K562 (cell line): ENCODE data around the gene FOS. TPM values are rescaled to one million over a fixed set of nuclear protein-coding genes. Genes with fewer than 3 reads are reported as not detected.

ENCODE experiments used
- ATAC-seq: fragments of 200-7000 bp; cut with Tn5 transposase; 3 replicates; pipeline ENCODE4 v1.9.1; 2020; ENCODE audit warnings: moderate library complexity
- BruUV-seq: library from RNA; stranded (reverse); fragments of 400-500 nt; replicated peaks from 2 replicates; lab custom pipeline; 2021; lab: Mats Ljungman, UMichigan
- CTCF ChIA-PET: fragments of 300-600 bp; formaldehyde crosslinking; extraction: SDS; loops from one replicate; lab custom pipeline; 2021; ENCODE audit warnings: low intra/inter-chr PET ratio; lab: Yijun Ruan, JAX
- POLR2A ChIA-PET: fragments of 300-600, 350-650 bp; sonication (Branson Sonifier 250); formaldehyde crosslinking; extraction: SDS; loops from one replicate; lab custom pipeline; 2021; ENCODE audit warnings: antibody characterized with exemption, inconsistent platforms; lab: Yijun Ruan, JAX
- DNase-seq, 4 experiments: peaks; one replicate each; pipeline versions ENCODE4 v3.0.0 to v3.0.0-alpha.2; 2011 to 2018; ENCODE audit warnings: low spot score in 3 of 4, mixed read lengths in 3 of 4; ENCODE audit errors: extremely low read depth in 1 of 4
- FAIRE-seq: peaks from 2 replicates; lab custom pipeline; 2011; peaks lifted over from hg19 to GRCh38; lab: Jason Lieb, UNC
- H2AFZ ChIP-seq: 2 replicates; pipeline ENCODE4 v1.6.0; 2011; ENCODE audit warnings: low read depth, low read length, control low read depth, inconsistent platforms
- H3K27ac ChIP-seq: fragments of 200-600 bp; 3 replicates; pipeline ENCODE4 v1.8.0; 2011; ENCODE audit warnings: low read depth, mild to moderate bottlenecking, control low read depth, inconsistent platforms, low read length, moderate library complexity, mixed read lengths; ENCODE audit errors: extremely low read depth
- H3K27me3 ChIP-seq, 2 experiments: fragments of 300-600 bp in 1 of 2; 2 replicates in 1 of 2; 3 replicates in 1 of 2; pipeline versions ENCODE4 v1.6.0 to v1.8.0; 2011; ENCODE audit warnings: inconsistent platforms in 2 of 2, low read length in 2 of 2, mild to moderate bottlenecking in 1 of 2, mixed read lengths in 1 of 2, moderate library complexity in 1 of 2; ENCODE audit not compliant: control insufficient read depth in 2 of 2, insufficient read depth in 2 of 2
- H3K36me3 ChIP-seq: fragments of 300-600 bp; 3 replicates; pipeline ENCODE4 v1.8.0; 2011; ENCODE audit warnings: mild to moderate bottlenecking, low read length, inconsistent platforms; ENCODE audit not compliant: control insufficient read depth, insufficient read depth
- H3K4me1 ChIP-seq, 2 experiments: fragments of 200-600 bp in 1 of 2; replicated peaks in 1 of 2; 2 replicates in 1 of 2; 3 replicates in 1 of 2; pipeline versions ENCODE4 v1.5.1 to v1.8.0; 2011; ENCODE audit warnings: inconsistent platforms in 2 of 2, low read length in 2 of 2, mild to moderate bottlenecking in 1 of 2, mixed read lengths in 1 of 2, moderate library complexity in 1 of 2; ENCODE audit not compliant: control insufficient read depth in 2 of 2, insufficient read depth in 2 of 2
- H3K4me2 ChIP-seq: 2 replicates; pipeline ENCODE4 v1.6.1; 2011; ENCODE audit warnings: low read length, control low read depth, inconsistent platforms, mixed read lengths; ENCODE audit not compliant: insufficient read depth
- H3K4me3 ChIP-seq: fragments of 200-600 bp; sonication (generic), shearing (Covaris generic); 2 replicates; pipeline ENCODE4 v1.5.1; 2016; ENCODE audit warnings: control low read depth, inconsistent platforms
- H3K79me2 ChIP-seq: fragments of 200-600 bp; 3 replicates; pipeline ENCODE4 v1.8.0; 2011; ENCODE audit warnings: low read length, inconsistent platforms; ENCODE audit not compliant: control insufficient read depth, insufficient read depth
- H3K9ac ChIP-seq, 2 experiments: 2 replicates each; pipeline versions ENCODE4 v1.6.0 to v1.6.1; 2011; ENCODE audit warnings: low read depth in 2 of 2, low read length in 2 of 2, control low read depth in 1 of 2, inconsistent platforms in 1 of 2, mild to moderate bottlenecking in 1 of 2, mixed read lengths in 1 of 2; ENCODE audit not compliant: insufficient read depth in 1 of 2
- H3K9me1 ChIP-seq: one replicate; pipeline ENCODE4 v1.6.0; 2011; ENCODE audit warnings: inconsistent platforms, mild to moderate bottlenecking, low read length, moderate library complexity; ENCODE audit not compliant: control insufficient read depth, insufficient read depth
- H3K9me3 ChIP-seq: replicated peaks from 2 replicates; pipeline ENCODE4 v1.5.1; 2011; ENCODE audit warnings: low read depth, low read length, inconsistent platforms; ENCODE audit not compliant: control insufficient read depth, insufficient read depth
- H4K20me1 ChIP-seq: replicated peaks from 2 replicates; pipeline ENCODE4 v1.6.1; 2011; ENCODE audit warnings: low read length, inconsistent platforms, mixed read lengths; ENCODE audit not compliant: control insufficient read depth, insufficient read depth
- BRF1 ChIP-seq: IDR thresholded peaks from 3 replicates; pipeline ENCODE4 v1.6.1; 2011; ENCODE audit warnings: borderline replicate concordance, mild to moderate bottlenecking; ENCODE audit not compliant: insufficient read length; ENCODE audit errors: extremely low read depth
- EP300 ChIP-seq: IDR thresholded peaks from 2 replicates; pipeline ENCODE4 v1.6.1; 2012; ENCODE audit warnings: low read length, improper control_type of control experiment
- ESRRB ChIP-seq: fragments of 250-450 bp; sonication (Bioruptor Pico); IDR thresholded peaks from 2 replicates; pipeline ENCODE4 v1.5.0; 2020; ENCODE audit warnings: mild to moderate bottlenecking, moderate library complexity, borderline replicate concordance
- HINFP ChIP-seq: fragments of 450-650 bp; conservative IDR thresholded peaks from 2 replicates; pipeline ENCODE4 v1.6.1; 2016; ENCODE audit warnings: missing genetic modification characterization, low read depth, mild to moderate bottlenecking, control low read depth, missing compliant biosample characterization
- MYNN ChIP-seq, 2 experiments: sonication (generic); formaldehyde crosslinking in 1 of 2; IDR thresholded peaks; 2 replicates each; pipeline versions ENCODE4 v1.5.0 to v1.6.1; 2016 to 2020; ENCODE audit warnings: antibody characterized with exemption in 1 of 2, missing genetic modification reagents in 1 of 2
- TEAD1 ChIP-seq, 2 experiments: fragments of 450-650 bp in 1 of 2; sonication (generic) in 1 of 2; formaldehyde crosslinking; IDR thresholded peaks; 2 replicates each; pipeline versions ENCODE4 v1.4.0 to v1.8.0; 2020 to 2022; ENCODE audit warnings: mild to moderate bottlenecking in 2 of 2, missing genetic modification reagents in 1 of 2
- ZNF175 ChIP-seq: fragments of 200-800 bp; sonication (Bioruptor generic); IDR thresholded peaks from 2 replicates; pipeline ENCODE4 v1.6.1; 2016; ENCODE audit warnings: low read depth, mild to moderate bottlenecking, missing genetic modification characterization, missing compliant biosample characterization
- ZNF239 ChIP-seq: fragments of 250-450 bp; sonication (Bioruptor Pico); IDR thresholded peaks from 2 replicates; pipeline ENCODE4 v1.4.0; 2020; ENCODE audit warnings: mild to moderate bottlenecking
- ZNF318 ChIP-seq, 2 experiments: fragments of 450-650 bp; IDR thresholded peaks; 2 replicates each; pipeline ENCODE4 v1.6.1; 2016; ENCODE audit warnings: mild to moderate bottlenecking in 2 of 2, borderline replicate concordance in 1 of 2, low read depth in 1 of 2, moderate library complexity in 1 of 2
- WGBS: fragments of 100-300 bp; shearing (Covaris generic); methylation state at CpG from one replicate; pipeline ENCODE4 v1.1.6; 2016; ENCODE audit warnings: low coverage, mixed read lengths; ENCODE audit not compliant: insufficient coverage; ENCODE audit errors: missing lambda C conversion rate; 5-methylcytosine and 5-hydroxymethylcytosine counted together
- in situ Hi-C: fragments of 300-500 bp; cut with MboI; formaldehyde crosslinking; loops from 4 replicates; pipeline ENCODE4 v1.15.0; 2018; ENCODE audit warnings: inconsistent platforms, mixed read lengths
- intact Hi-C: fragments of 100-400 bp; cut with micrococcal nuclease; formaldehyde crosslinking; loops from 2 replicates; pipeline ENCODE4 v1.14.2; 2022
- polyA plus RNA-seq, 8 experiments: library from polyadenylated mRNA; depleted of rRNA in 4 of 8; stranded (reverse) in 5 of 8; unstranded in 3 of 8; fragments of >200 nt; fragmentation: Nextera tagmentation in 2 of 8; fragmentation: Illumina TruSeq in 1 of 8; extraction: Ambion mirVana in 2 of 8; extraction: Trizol in 1 of 8; gene quantifications; 2 replicates each; pipeline versions ENCODE4 v1.2.1 to v1.2.3, GENCODE V29; 2011 to 2014; ENCODE audit warnings: inconsistent platforms in 1 of 8, missing spikeins in 1 of 8
- total RNA-seq, 7 experiments: library from RNA; depleted of rRNA in 6 of 7; stranded (reverse); fragments of >200 nt in 6 of 7; fragmentation: Illumina TruSeq in 2 of 7; extraction: Trizol in 2 of 7; gene quantifications; 2 replicates each; pipeline versions ENCODE4 v1.2.1 to v1.2.3, GENCODE V29; 2011 to 2021; ENCODE audit warnings: low replicate concordance in 1 of 7
- TF ChIP-seq, protein P1 (sequence below): fragments of 450-650 bp; IDR thresholded peaks from 2 replicates; pipeline ENCODE4 v1.6.1; 2016; ENCODE audit warnings: mild to moderate bottlenecking

FOS gene
- total and polyA plus RNA-seq, 9 of the 15 experiments (the other 6 are each of a cell fraction or from before 2014, with no cell fraction given), result 0.54 to 13.8 (median 8.9) TPM

DNA sequence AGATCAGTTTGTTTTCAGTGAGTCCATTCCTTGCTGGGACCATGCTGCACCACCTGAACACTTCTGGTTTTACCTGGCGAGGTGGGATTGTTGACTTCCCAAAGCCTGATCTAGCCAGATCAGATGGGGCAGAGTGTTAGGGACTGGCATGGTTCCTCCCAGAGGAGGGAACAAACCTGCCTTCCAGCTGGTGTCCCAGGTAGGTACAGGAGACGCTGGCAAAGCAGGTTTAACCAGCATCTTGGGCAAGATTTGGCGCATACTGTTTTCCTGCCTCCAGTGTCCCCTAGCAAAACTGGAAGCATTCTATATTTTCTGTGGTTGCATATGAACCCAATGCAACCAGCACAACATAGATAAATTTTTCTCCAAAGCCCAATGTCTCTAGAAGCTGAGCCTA, 14.6 kb upstream of the FOS start:
- no peaks in the 10 kb centered on the region for H3K9me1 ChIP-seq
- ChIA-PET POLR2A (no interaction called here), CTCF (no interaction called here)
- no TSS peak for BruUV-seq
- H2AFZ ChIP-seq, result no peak overlapping the region
- H3K27ac ChIP-seq, result no peak overlapping the region
- no peaks in the 10 kb centered on the region; a peak in 1 of 5 replicates for H3K27me3 ChIP-seq
- no peaks in the 10 kb centered on the region for H3K9me3 ChIP-seq
- FAIRE-seq (no peak), DNase-seq (no peak), ATAC-seq (no peak)
- no peaks in the 10 kb centered on the region for H3K36me3 ChIP-seq
- H3K4me3 ChIP-seq, result no peak overlapping the region
- H3K79me2 ChIP-seq, result no peaks in the 10 kb centered on the region
- no peaks in the 10 kb centered on the region for H4K20me1 ChIP-seq
- in situ Hi-C loops, result no loop called here
- WGBS, result 55% methylated on average over 3 of the region's 3 CpGs
- no peak overlapping the region for H3K4me2 ChIP-seq
- peaks cover under 1 to 8% of the 10 kb centered on the region in 2 experiments for H3K4me1 ChIP-seq
- intact Hi-C loops, result no loop called here
- no peak overlapping the region for H3K9ac ChIP-seq
- TF ChIP-seq MYNN (IDR thresholded peaks at IDR 0.05) (no peak), MYNN (CRISPR knock-in tag; IDR thresholded peaks at IDR 0.05) (no peak), ZNF239 (CRISPR knock-in tag) (no peak), TEAD1 (CRISPR knock-in tag; IDR thresholded peaks at IDR 0.05) (no peak), BRF1 (no peak), EP300 (no peak), HINFP (tag) (no peak), ZNF175 (no peak), ESRRB (CRISPR knock-in tag) (no peak), ZNF318 (IDR thresholded peaks at IDR 0.05; ENCODE audit: borderline replicate concordance in 1 of 2, low read depth in 1 of 2) (no peak)
- TF ChIP-seq, protein P1, sequence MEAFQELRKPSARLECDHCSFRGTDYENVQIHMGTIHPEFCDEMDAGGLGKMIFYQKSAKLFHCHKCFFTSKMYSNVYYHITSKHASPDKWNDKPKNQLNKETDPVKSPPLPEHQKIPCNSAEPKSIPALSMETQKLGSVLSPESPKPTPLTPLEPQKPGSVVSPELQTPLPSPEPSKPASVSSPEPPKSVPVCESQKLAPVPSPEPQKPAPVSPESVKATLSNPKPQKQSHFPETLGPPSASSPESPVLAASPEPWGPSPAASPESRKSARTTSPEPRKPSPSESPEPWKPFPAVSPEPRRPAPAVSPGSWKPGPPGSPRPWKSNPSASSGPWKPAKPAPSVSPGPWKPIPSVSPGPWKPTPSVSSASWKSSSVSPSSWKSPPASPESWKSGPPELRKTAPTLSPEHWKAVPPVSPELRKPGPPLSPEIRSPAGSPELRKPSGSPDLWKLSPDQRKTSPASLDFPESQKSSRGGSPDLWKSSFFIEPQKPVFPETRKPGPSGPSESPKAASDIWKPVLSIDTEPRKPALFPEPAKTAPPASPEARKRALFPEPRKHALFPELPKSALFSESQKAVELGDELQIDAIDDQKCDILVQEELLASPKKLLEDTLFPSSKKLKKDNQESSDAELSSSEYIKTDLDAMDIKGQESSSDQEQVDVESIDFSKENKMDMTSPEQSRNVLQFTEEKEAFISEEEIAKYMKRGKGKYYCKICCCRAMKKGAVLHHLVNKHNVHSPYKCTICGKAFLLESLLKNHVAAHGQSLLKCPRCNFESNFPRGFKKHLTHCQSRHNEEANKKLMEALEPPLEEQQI, result no peak
